Measurements from ENCODE around the gene DEDD2. TPM values are rescaled to one million over a fixed set of nuclear protein-coding genes. Genes with fewer than 3 reads are reported as not detected.

Gene DEDD2
- total RNA-seq, 2 experiments from 2014 or later: 41.3 to 42.2 TPM

GRCh38 chr19:42252365-42253244, 35.1 kb upstream of the DEDD2 start:
- peak overlapping the region; percentile 91 for H3K4me3 Mint-ChIP-seq
- POLR2A ChIA-PET: interaction anchor here (0.5 to 0.6 kb wide), 3 partner anchors 11 to 52 kb away, joined by 3 to 6 read pairs (median 4); no protein-coding TSS in a partner anchor
- no peaks in the 10 kb centered on the region for H3K9me3 Mint-ChIP-seq
- peaks cover 31% of the 10 kb centered on the region for H3K4me1 Mint-ChIP-seq
- ATAC-seq (ENCODE audit: low read depth) (no peak), DNase-seq (no peak)
- H3K27ac Mint-ChIP-seq: peak overlapping the region; percentile 91
- H3K36me3 Mint-ChIP-seq: no peaks in the 10 kb centered on the region
- H3K27me3 Mint-ChIP-seq: peaks cover 8% of the 10 kb centered on the region

DNA sequence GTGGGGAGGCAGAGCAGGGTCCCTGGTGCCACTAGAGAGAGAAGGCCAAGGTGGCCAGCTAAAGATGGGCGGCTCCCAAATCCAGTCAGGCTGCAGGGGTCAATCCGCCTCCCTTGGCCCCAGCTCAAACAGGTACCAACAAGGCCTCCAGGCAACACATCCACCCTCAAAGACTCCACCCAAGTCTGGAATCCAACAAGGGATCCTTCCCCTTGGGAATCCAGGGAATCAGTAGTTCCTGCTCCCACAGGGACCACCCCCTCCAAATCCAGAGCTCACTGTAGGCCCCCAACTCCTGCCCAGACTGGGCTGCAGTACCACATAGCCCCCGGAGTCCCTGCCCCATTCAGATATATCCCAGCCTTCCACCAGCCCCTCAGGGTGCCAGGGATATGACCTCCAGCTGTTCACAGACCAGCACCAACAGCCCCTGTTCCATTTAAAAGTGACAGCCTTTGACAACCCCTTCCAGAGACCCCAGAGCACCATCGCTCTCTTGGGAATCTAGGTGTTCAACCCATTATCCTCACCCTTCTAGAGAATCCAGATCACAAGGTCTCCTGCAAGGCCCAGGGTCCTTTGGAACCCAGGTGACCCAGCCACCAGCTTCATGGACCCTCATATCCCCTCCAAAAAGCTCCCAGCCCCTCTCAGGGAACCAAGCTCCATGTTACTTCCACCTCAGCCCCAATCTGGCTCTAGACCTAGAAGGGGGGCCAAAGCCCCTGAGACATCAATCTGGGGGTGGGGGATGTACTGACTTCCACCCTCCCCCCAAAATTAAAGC, 34.3 kb upstream of the DEDD2 start:
- Mint-ChIP-seq H3K36me3 (no peaks in the 10 kb centered on the region), H3K27me3 (peaks cover 7% of the 10 kb centered on the region), H3K4me3 (peak overlapping the region; percentile 91), H3K27ac (peak overlapping the region; percentile 81), H3K4me1 (peaks cover 32% of the 10 kb centered on the region), H3K9me3 (no peaks in the 10 kb centered on the region)
- no peak for ATAC-seq (ENCODE audit: low read depth)
- POLR2A ChIA-PET: interaction anchor here (0.6 to 2.8 kb wide), 8 partner anchors 8 to 307 kb away, joined by 3 to 7 read pairs (median 4); partner anchors contain the start of gene GSK3A
- DNase-seq: no peak

- DNase-seq (peak; percentile 52), ATAC-seq (ENCODE audit: low read depth) (no peak)
- Mint-ChIP-seq H3K4me3 (peak overlapping the region; percentile 62), H3K27ac (peak overlapping the region; percentile 81), H3K9me3 (no peaks in the 10 kb centered on the region), H3K4me1 (peaks cover 29% of the 10 kb centered on the region), H3K27me3 (peaks cover 1% of the 10 kb centered on the region), H3K36me3 (no peaks in the 10 kb centered on the region)
- POLR2A ChIA-PET: interaction anchor here (1.0 to 2.8 kb wide), 8 partner anchors 7 to 51 kb away, joined by 3 to 10 read pairs (median 6); partner anchors contain the start of gene GSK3A
Measured at GRCh38 chr19:42250666-42251531, 33.4 kb upstream of the DEDD2 start.

DNA sequence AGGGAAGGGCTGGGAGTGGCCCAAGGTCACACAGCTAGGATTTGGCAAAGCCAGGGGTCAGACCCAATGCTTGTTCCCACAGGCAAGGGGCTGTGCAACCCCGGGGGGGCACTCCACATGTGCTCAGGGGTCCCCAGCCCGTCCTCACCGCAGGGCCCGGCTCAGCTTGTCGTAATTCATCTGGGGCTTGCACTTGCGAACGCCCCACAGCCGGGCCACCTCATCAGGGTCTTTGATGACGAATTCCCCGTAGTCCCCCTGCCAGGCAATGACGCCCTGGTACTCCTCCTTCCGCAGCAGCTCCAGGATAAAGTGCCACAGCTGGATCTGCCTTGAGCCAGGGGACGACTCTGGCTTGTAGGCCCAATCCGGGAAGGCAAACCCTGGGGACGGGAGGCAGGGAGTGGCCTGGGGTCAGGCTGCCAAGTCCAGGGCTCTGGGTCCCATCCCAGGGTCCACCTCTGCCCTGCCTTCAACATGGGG, 32.7 kb upstream of the DEDD2 start:
- peak overlapping the region; percentile 81 for H3K27ac Mint-ChIP-seq
- H3K4me1 Mint-ChIP-seq: peaks cover 31% of the 10 kb centered on the region
- H3K36me3 Mint-ChIP-seq: no peaks in the 10 kb centered on the region
- no peak for ATAC-seq (ENCODE audit: low read depth)
- POLR2A ChIA-PET: interaction anchor here (0.5 to 2.8 kb wide), 7 partner anchors 8 to 160 kb away, joined by 3 to 10 read pairs (median 6); partner anchors contain the start of gene GSK3A
- peak overlapping the region; percentile 62 for H3K4me3 Mint-ChIP-seq
- DNase-seq: no peak
- H3K9me3 Mint-ChIP-seq: no peaks in the 10 kb centered on the region
- no peaks in the 10 kb centered on the region for H3K27me3 Mint-ChIP-seq

DNA sequence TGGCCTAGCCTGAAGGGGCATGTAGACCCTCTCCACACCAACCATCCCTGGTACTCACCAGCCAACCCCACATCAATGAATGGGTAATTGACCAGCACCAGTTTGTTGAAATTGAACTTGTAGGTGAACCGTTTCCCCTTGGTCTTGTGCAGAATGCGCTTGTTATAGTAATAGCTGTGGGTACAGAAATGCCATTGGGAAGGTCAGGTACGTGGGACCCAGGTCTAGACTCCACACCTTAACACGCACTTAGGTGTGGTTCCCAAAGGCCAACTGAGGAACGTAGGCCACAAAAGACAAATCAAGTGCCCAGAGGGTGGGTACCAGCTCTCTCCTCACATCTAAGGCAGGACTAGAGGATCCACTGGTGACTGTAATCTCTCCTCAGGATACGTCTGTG, 32.3 kb upstream of the DEDD2 start:
- H3K4me3 Mint-ChIP-seq: no peak overlapping the region
- peaks cover 2% of the 10 kb centered on the region for H3K36me3 Mint-ChIP-seq
- no peak overlapping the region for H3K27ac Mint-ChIP-seq
- DNase-seq: no peak
- POLR2A ChIA-PET: interaction anchor here (0.5 to 2.8 kb wide), 3 partner anchors 16 to 159 kb away, joined by 3 to 10 read pairs (median 6); no protein-coding TSS in a partner anchor
- no peaks in the 10 kb centered on the region for H3K27me3 Mint-ChIP-seq
- no peak for ATAC-seq (ENCODE audit: low read depth)
- no peaks in the 10 kb centered on the region for H3K9me3 Mint-ChIP-seq
- H3K4me1 Mint-ChIP-seq: peaks cover 35% of the 10 kb centered on the region

- no peaks in the 10 kb centered on the region for H3K27me3 Mint-ChIP-seq
- peaks cover 36% of the 10 kb centered on the region for H3K4me1 Mint-ChIP-seq
- peak overlapping the region; percentile 60 for H3K27ac Mint-ChIP-seq
- ATAC-seq (ENCODE audit: low read depth) (no peak), DNase-seq (no peak)
- H3K36me3 Mint-ChIP-seq: peaks cover 3% of the 10 kb centered on the region
- H3K9me3 Mint-ChIP-seq: no peaks in the 10 kb centered on the region
- POLR2A ChIA-PET: interaction anchor here (2.0 to 2.8 kb wide), 2 partner anchors 15 to 30 kb away, joined by 6 to 10 read pairs; no protein-coding TSS in a partner anchor
- H3K4me3 Mint-ChIP-seq: no peak overlapping the region
Measured at GRCh38 chr19:42249149-42249750, 31.8 kb upstream of the DEDD2 start.

- DNase-seq (no peak), ATAC-seq (ENCODE audit: low read depth) (no peak)
- Mint-ChIP-seq H3K27ac (peak overlapping the region; percentile 60), H3K4me3 (no peak overlapping the region), H3K9me3 (no peaks in the 10 kb centered on the region), H3K4me1 (peaks cover 37% of the 10 kb centered on the region), H3K36me3 (peaks cover 3% of the 10 kb centered on the region), H3K27me3 (no peaks in the 10 kb centered on the region)
- POLR2A ChIA-PET: interaction anchor here (0.7 to 6.9 kb wide), 3 partner anchors 22 to 194 kb away, joined by 3 to 63 read pairs (median 3); no protein-coding TSS in a partner anchor
Measured at GRCh38 chr19:42248270-42249148, 31.0 kb upstream of the DEDD2 start.

GRCh38 chr19:42247640-42248199, 30.2 kb upstream of the DEDD2 start:
- peaks cover 3% of the 10 kb centered on the region for H3K36me3 Mint-ChIP-seq
- H3K4me1 Mint-ChIP-seq: peaks cover 35% of the 10 kb centered on the region
- no peak overlapping the region for H3K4me3 Mint-ChIP-seq
- no peaks in the 10 kb centered on the region for H3K27me3 Mint-ChIP-seq
- ATAC-seq (ENCODE audit: low read depth) (no peak), DNase-seq (no peak)
- no peak overlapping the region for H3K27ac Mint-ChIP-seq
- H3K9me3 Mint-ChIP-seq: no peaks in the 10 kb centered on the region
- POLR2A ChIA-PET: interaction anchor here (0.7 to 6.9 kb wide), 5 partner anchors 22 to 194 kb away, joined by 3 to 73 read pairs (median 32); partner anchors contain the start of gene CIC

DNA sequence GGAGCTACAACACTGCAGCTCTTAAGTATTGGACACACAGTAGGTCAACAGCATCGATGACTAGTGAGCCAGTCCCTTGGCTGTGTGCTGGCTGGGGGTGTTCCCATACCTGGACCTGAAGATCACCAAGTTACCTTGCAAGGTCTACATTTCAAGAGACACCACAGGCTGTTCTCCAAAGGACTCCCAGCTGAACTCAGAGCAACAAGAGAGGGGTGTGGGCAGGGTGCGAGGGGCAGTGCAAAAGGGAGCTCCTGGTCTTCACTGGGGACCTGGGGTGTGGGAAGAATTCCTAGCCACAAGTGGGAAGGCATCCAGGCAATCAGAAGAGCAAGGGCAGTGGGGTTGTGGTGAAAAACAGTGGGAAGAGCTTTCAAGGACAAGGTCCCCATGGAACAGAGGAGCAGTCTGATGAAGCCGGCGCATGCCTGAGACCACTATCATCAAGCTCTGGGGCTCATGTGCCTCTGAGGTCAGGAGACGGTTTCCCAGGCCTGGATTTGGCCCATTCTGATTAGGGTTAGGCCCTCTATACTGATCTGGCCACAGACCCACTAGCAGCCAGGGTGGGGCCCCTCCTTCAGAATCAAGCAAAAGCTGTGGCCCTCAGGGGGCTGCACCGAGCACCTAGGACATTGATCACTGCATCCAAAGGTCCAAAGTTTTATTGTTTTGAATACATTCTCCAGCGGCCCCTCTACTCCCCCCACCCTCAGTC, 29.6 kb upstream of the DEDD2 start:
- no peaks in the 10 kb centered on the region for H3K9me3 Mint-ChIP-seq
- POLR2A ChIA-PET: interaction anchor here (6.2 to 6.9 kb wide), 3 partner anchors 23 to 46 kb away, joined by 32 to 73 read pairs (median 63); partner anchors contain the start of gene CIC
- ATAC-seq (ENCODE audit: low read depth): no peak
- H3K4me1 Mint-ChIP-seq: peaks cover 30% of the 10 kb centered on the region
- peak overlapping the region; percentile 72 for H3K27ac Mint-ChIP-seq
- H3K27me3 Mint-ChIP-seq: no peaks in the 10 kb centered on the region
- no peak for DNase-seq
- H3K36me3 Mint-ChIP-seq: peaks cover 3% of the 10 kb centered on the region
- no peak overlapping the region for H3K4me3 Mint-ChIP-seq

DNA sequence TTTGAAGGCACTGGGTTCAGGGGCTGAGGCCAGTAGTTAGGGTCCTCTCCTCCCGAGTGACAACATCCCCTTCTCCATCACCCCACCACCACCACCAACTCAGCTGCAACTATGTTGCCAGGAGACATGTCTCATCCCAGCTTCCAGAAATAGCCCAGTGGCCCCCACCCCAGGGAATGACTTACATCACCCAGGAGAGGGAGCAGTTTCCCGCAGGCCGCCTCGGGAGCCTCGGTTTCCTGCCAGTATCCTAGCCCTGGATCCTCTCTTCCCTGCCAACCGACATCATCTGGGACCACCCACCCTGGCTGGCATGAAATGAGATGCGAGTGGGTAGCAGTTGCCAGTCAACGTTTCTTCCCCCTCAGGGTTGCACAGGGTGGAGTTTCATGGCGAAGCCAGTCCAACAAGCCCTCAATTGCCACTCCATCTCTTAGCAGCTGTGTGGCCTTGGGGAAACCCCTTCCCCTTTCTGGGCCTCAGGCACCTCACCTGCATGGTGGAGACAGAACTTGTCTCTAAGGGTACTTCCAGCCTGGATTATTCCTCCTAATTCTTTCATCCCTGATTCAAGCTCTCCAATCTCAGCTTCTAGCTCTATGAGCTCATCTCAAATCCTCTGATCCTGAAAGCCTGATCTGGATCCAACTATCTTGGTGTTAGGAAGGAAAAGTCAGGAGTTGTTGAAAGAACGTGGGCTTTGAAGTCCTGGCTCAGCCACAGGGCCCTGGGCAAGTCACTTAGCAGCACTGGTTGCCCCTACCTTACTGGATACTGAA, 28.9 kb upstream of the DEDD2 start:
- ATAC-seq (ENCODE audit: low read depth): no peak
- H3K36me3 Mint-ChIP-seq: peaks cover 3% of the 10 kb centered on the region
- no peaks in the 10 kb centered on the region for H3K9me3 Mint-ChIP-seq
- POLR2A ChIA-PET: interaction anchor here (6.2 to 6.9 kb wide), 3 partner anchors 24 to 46 kb away, joined by 32 to 73 read pairs (median 63); partner anchors contain the start of gene CIC
- peak overlapping the region; percentile 71 for H3K27ac Mint-ChIP-seq
- no peak for DNase-seq
- H3K27me3 Mint-ChIP-seq: no peaks in the 10 kb centered on the region
- H3K4me3 Mint-ChIP-seq: no peak overlapping the region
- H3K4me1 Mint-ChIP-seq: peaks cover 27% of the 10 kb centered on the region

Measured in activated naive CD8-positive, alpha-beta T cell treated with anti-CD3 and anti-CD28 coated beads, Interleukin-2, amount 10 ng/mL, durations not matched to agents 7 days and 5 days (primary cell).